HG03457 (cell line): ENCODE results near the gene EEF2K.

ENCODE experiments used
- ATAC-seq: cut with Tn5 transposase; IDR thresholded peaks from one replicate; pipeline ENCODE4 v1.9.1; 2021; ENCODE audit warnings: moderate number of reproducible peaks; ENCODE audit not compliant: unreplicated experiment

EEF2K gene

GRCh38 chr16:22314661-22315626 lies 108.9 kb downstream of the EEF2K start:
- ATAC-seq, result no peak

- ATAC-seq, result no peak
These were observed 109.9 kb downstream of the EEF2K start for GRCh38 chr16:22315979-22316378.

- no peak for ATAC-seq
These were observed 110.3 kb downstream of the EEF2K start for GRCh38 chr16:22316411-22316811.

- ATAC-seq, result no peak
These were observed 111.0 kb downstream of the EEF2K start for GRCh38 chr16:22317001-22317530.

GRCh38 chr16:22317625-22318024 lies 111.5 kb downstream of the EEF2K start:
- no peak for ATAC-seq

- no peak for ATAC-seq
These were observed 112.7 kb downstream of the EEF2K start for GRCh38 chr16:22318690-22319358.

- ATAC-seq, result no peak
These were observed 114.7 kb downstream of the EEF2K start for GRCh38 chr16:22320572-22321339.

- ATAC-seq, result no peak
These were observed 115.4 kb downstream of the EEF2K start for GRCh38 chr16:22321340-22322001.

- no peak for ATAC-seq
These were observed 116.0 kb downstream of the EEF2K start for GRCh38 chr16:22322021-22322471.

- ATAC-seq, result no peak
These were observed 116.7 kb downstream of the EEF2K start for GRCh38 chr16:22322741-22323140.

GRCh38 chr16:22323173-22323958 lies 117.3 kb downstream of the EEF2K start:
- ATAC-seq, result no peak

- no peak for ATAC-seq
These were observed 118.1 kb downstream of the EEF2K start for GRCh38 chr16:22323959-22324786.

- ATAC-seq, result no peak
These were observed 118.9 kb downstream of the EEF2K start for GRCh38 chr16:22324787-22325597.

GRCh38 chr16:22325598-22326368 lies 119.7 kb downstream of the EEF2K start:
- no peak for ATAC-seq

GRCh38 chr16:22326369-22326652 lies 120.2 kb downstream of the EEF2K start:
- ATAC-seq, result no peak

GRCh38 chr16:22326771-22327445 lies 120.8 kb downstream of the EEF2K start:
- no peak for ATAC-seq

GRCh38 chr16:22327446-22327775 lies 121.3 kb downstream of the EEF2K start:
- ATAC-seq, result no peak
